ENCODE data around the gene SF3A2.

Gene SF3A2

DNA sequence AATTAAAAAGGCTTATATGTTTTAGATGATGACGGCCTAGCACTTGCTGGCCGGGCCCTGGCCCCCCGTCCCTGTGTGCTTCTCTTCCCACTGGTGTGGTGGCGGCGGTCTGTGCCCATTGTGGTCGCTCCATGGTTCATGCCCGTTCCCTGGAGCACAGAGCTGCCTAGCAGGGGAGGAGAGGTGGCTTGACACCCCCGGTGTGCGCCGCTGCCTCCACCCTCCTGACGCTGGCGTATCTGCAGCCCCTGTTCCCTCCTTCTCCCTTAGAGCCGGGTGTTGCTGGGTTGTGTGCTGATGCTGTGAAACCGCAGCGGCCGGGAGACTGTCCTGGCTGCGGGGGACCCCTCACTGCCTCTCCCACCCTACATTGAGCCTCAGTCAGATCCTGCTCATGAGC lies 43.8 kb upstream of the SF3A2 start:
- H3K9me2 ChIP-seq (replicated peaks; ENCODE audit: insufficient read depth, low read length), result no peaks in the 10 kb centered on the region
- H3K36me3 ChIP-seq (ENCODE audit: low read length), result no peaks in the 10 kb centered on the region

DNA sequence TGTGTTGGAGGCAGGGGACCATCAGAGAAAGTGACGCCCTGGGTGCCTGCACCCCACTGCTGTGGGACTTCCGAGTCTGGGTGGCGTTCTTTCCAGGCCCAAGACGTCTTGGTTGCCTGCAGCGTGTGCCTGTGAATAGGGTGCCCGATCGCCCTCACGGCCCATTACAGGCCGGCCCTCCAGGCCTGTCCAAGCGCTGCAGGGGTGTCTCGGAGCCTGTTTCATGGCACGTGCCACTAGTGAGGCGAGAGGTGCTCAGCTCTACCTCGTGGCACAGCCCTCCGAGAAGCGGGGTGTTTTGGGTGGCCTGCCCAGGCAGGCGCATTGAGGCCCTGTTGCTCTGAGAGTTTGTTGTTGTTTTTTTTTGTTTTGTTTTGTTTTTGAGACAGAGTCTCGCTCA lies 42.8 kb upstream of the SF3A2 start:
- no peaks in the 10 kb centered on the region for H4K20me1 ChIP-seq (ENCODE audit: low read depth, low read length)
- H3K79me2 ChIP-seq (ENCODE audit: insufficient read depth, low read length), result peaks cover 25% of the 10 kb centered on the region; the same call in 1 of the 2 replicates
- no peak overlapping the region for H3K27ac ChIP-seq (ENCODE audit: low read depth, low read length)

More for the DNA sequence above, 43.8 kb upstream of the SF3A2 start:
- no peaks in the 10 kb centered on the region for H3F3A ChIP-seq (ENCODE audit: insufficient read depth)
- H3K9me3 ChIP-seq (ENCODE audit: insufficient read depth, low read length), result no peaks in the 10 kb centered on the region
- H3K4me2 ChIP-seq (ENCODE audit: low read depth, low read length, poor library complexity, severe bottlenecking), result no peak overlapping the region
- H2AFZ ChIP-seq (ENCODE audit: low read depth, low read length, severe bottlenecking), result no peak overlapping the region
- no peaks in the 10 kb centered on the region for H3K27me3 ChIP-seq (ENCODE audit: low read length)
- H3K27ac ChIP-seq (ENCODE audit: low read depth, low read length), result no peak overlapping the region
- H3K9ac ChIP-seq (ENCODE audit: low read length), result no peak overlapping the region
- H3K79me2 ChIP-seq (ENCODE audit: insufficient read depth, low read length), result peaks cover 29% of the 10 kb centered on the region; the same call in 1 of the 2 replicates
- TF ChIP-seq EZH2phosphoT487 (conservative IDR thresholded peaks at IDR 0.05; ENCODE audit: low read length), result no peak
- H4K20me1 ChIP-seq (ENCODE audit: low read depth, low read length), result no peaks in the 10 kb centered on the region
- no peak overlapping the region for H3K4me3 ChIP-seq (ENCODE audit: insufficient read depth, low read length, poor library complexity, severe bottlenecking)

DNA sequence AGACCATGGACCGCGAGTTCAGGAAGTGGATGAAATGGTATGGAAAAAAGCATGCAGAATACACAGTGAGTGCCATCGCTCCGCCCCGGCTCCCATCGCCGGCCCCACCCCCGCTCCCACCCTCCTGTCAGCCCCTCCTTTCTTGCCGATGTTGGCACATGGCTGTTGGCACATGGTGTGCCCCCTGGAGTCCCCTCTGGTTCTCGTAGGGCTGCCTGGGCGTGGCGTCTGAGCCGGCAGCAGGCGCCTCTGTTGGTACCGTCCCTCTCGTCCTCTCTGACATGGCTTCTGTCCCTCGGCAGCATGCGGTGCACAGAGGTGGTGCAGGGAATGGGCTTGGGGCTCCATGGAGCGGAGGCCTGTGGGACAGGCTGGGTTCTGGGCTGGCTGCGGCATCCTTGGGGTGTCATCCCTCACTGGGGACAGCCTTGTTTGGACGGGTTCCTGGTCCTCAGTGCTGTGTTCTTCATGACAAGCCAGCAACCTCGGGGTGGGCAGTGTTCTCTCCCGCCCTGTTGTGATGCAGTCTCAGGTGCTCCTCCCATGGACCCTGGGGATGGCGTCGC lies 42.0 kb upstream of the SF3A2 start:
- no peak overlapping the region for H3K9ac ChIP-seq (ENCODE audit: low read length)
- no peaks in the 10 kb centered on the region for H3F3A ChIP-seq (ENCODE audit: insufficient read depth)
- no peak overlapping the region for H2AFZ ChIP-seq (ENCODE audit: low read depth, low read length, severe bottlenecking)
- H3K9me2 ChIP-seq (replicated peaks; ENCODE audit: insufficient read depth, low read length), result no peaks in the 10 kb centered on the region
- H3K27ac ChIP-seq (ENCODE audit: low read depth, low read length), result no peak overlapping the region
- H3K9me3 ChIP-seq (ENCODE audit: insufficient read depth, low read length), result no peaks in the 10 kb centered on the region
- H3K4me3 ChIP-seq (ENCODE audit: insufficient read depth, low read length, poor library complexity, severe bottlenecking), result no peak overlapping the region
- no peak overlapping the region for H3K4me2 ChIP-seq (ENCODE audit: low read depth, low read length, poor library complexity, severe bottlenecking)
- H3K36me3 ChIP-seq (ENCODE audit: low read length), result no peaks in the 10 kb centered on the region
- TF ChIP-seq, protein P1, sequence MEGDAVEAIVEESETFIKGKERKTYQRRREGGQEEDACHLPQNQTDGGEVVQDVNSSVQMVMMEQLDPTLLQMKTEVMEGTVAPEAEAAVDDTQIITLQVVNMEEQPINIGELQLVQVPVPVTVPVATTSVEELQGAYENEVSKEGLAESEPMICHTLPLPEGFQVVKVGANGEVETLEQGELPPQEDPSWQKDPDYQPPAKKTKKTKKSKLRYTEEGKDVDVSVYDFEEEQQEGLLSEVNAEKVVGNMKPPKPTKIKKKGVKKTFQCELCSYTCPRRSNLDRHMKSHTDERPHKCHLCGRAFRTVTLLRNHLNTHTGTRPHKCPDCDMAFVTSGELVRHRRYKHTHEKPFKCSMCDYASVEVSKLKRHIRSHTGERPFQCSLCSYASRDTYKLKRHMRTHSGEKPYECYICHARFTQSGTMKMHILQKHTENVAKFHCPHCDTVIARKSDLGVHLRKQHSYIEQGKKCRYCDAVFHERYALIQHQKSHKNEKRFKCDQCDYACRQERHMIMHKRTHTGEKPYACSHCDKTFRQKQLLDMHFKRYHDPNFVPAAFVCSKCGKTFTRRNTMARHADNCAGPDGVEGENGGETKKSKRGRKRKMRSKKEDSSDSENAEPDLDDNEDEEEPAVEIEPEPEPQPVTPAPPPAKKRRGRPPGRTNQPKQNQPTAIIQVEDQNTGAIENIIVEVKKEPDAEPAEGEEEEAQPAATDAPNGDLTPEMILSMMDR (IDR thresholded peaks at IDR 0.05; ENCODE audit: insufficient read depth, low read length, poor library complexity, severe bottlenecking), result no peak
- no peak for TF ChIP-seq EZH2phosphoT487 (conservative IDR thresholded peaks at IDR 0.05; ENCODE audit: low read length)
- no peaks in the 10 kb centered on the region for H3K27me3 ChIP-seq (ENCODE audit: low read length)
- peaks cover 20% of the 10 kb centered on the region; the same call in 1 of the 2 replicates for H3K79me2 ChIP-seq (ENCODE audit: insufficient read depth, low read length)
- H4K20me1 ChIP-seq (ENCODE audit: low read depth, low read length), result no peaks in the 10 kb centered on the region

More for the DNA sequence above, 42.8 kb upstream of the SF3A2 start:
- H3K4me3 ChIP-seq (ENCODE audit: insufficient read depth, low read length, poor library complexity, severe bottlenecking), result no peak overlapping the region
- H3K9me2 ChIP-seq (replicated peaks; ENCODE audit: insufficient read depth, low read length), result no peaks in the 10 kb centered on the region
- no peak overlapping the region for H2AFZ ChIP-seq (ENCODE audit: low read depth, low read length, severe bottlenecking)
- no peaks in the 10 kb centered on the region for H3K9me3 ChIP-seq (ENCODE audit: insufficient read depth, low read length)
- H3F3A ChIP-seq (ENCODE audit: insufficient read depth), result no peaks in the 10 kb centered on the region
- no peak overlapping the region for H3K9ac ChIP-seq (ENCODE audit: low read length)
- no peak for TF ChIP-seq EZH2phosphoT487 (conservative IDR thresholded peaks at IDR 0.05; ENCODE audit: low read length)
- TF ChIP-seq, protein P1 (IDR thresholded peaks at IDR 0.05; ENCODE audit: insufficient read depth, low read length, poor library complexity, severe bottlenecking), result no peak
- no peaks in the 10 kb centered on the region for H3K27me3 ChIP-seq (ENCODE audit: low read length)
- H3K4me2 ChIP-seq (ENCODE audit: low read depth, low read length, poor library complexity, severe bottlenecking), result no peak overlapping the region
- H3K36me3 ChIP-seq (ENCODE audit: low read length), result no peaks in the 10 kb centered on the region

DNA sequence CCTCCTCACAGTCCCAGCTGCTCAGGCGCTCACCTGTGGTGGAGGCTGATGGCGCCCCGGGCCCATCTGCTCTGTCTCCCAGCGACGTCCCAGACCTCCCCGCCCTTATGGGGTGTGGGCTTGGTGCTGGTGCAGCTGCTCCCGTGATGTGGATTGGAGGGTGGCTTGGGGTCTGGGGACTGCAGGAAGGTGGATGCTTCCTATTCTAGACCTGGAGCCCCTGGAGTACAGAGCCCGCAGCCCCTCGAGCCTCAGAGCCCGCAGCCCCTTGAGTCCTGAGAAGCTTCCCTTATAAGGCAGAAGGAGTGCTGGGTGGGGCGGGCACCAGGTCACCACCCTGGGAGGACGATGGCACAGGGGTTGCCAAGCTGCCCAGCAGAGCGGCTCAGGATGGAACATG lies 41.3 kb upstream of the SF3A2 start:
- Histone ChIP-seq H3F3A (ENCODE audit: insufficient read depth) (no peaks in the 10 kb centered on the region), H3K36me3 (ENCODE audit: low read length) (no peaks in the 10 kb centered on the region), H3K9me2 (replicated peaks; ENCODE audit: insufficient read depth, low read length) (no peaks in the 10 kb centered on the region), H4K20me1 (ENCODE audit: low read depth, low read length) (no peaks in the 10 kb centered on the region), H3K9me3 (ENCODE audit: insufficient read depth, low read length) (no peaks in the 10 kb centered on the region), H3K79me2 (ENCODE audit: insufficient read depth, low read length) (peaks cover 20% of the 10 kb centered on the region; the same call in 1 of the 2 replicates), H3K27me3 (ENCODE audit: low read length) (no peaks in the 10 kb centered on the region), H3K27ac (ENCODE audit: low read depth, low read length) (no peak overlapping the region), H2AFZ (ENCODE audit: low read depth, low read length, severe bottlenecking) (no peak overlapping the region), H3K9ac (ENCODE audit: low read length) (no peak overlapping the region), H3K4me2 (ENCODE audit: low read depth, low read length, poor library complexity, severe bottlenecking) (no peak overlapping the region), H3K4me3 (ENCODE audit: insufficient read depth, low read length, poor library complexity, severe bottlenecking) (no peak overlapping the region)
- no peak for TF ChIP-seq EZH2phosphoT487 (conservative IDR thresholded peaks at IDR 0.05; ENCODE audit: low read length)
- TF ChIP-seq, protein P1 (IDR thresholded peaks at IDR 0.05; ENCODE audit: insufficient read depth, low read length, poor library complexity, severe bottlenecking), result no peak

Data from SU-DHL-6 (cell line).